Stimulated activated CD8-positive, alpha-beta memory T cell treated with anti-CD3 and anti-CD28 coated beads, Interleukin-7, amount 100 ng/mL, for 4 hours (primary cell): Measurements from ENCODE around the gene PIP5K1B.
A peak's percentile ranks its signal among the peaks of the same experiment; 100 is the strongest.
"Not testable (repeated sequence)": the region's sequence is repeated elsewhere in the genome, so short reads cannot be mapped to it uniquely, and the experiment has no call there.

ENCODE experiments used
- DNase-seq, 2 donors: peaks; one replicate each; pipeline ENCODE4 v3.0.0-alpha.2; 2020; ENCODE audit warnings: low read depth in 2 of 2

PIP5K1B gene, protein sequence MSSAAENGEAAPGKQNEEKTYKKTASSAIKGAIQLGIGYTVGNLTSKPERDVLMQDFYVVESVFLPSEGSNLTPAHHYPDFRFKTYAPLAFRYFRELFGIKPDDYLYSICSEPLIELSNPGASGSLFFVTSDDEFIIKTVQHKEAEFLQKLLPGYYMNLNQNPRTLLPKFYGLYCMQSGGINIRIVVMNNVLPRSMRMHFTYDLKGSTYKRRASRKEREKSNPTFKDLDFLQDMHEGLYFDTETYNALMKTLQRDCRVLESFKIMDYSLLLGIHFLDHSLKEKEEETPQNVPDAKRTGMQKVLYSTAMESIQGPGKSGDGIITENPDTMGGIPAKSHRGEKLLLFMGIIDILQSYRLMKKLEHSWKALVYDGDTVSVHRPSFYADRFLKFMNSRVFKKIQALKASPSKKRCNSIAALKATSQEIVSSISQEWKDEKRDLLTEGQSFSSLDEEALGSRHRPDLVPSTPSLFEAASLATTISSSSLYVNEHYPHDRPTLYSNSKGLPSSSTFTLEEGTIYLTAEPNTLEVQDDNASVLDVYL

GRCh38 chr9:68704814-68705530, at the start of gene PIP5K1B:
Gene PIP5K1B, plus strand, starts transcription at chr9:68705240. Its CDS starts 117,375 bp downstream, at chr9:68822615.
- peak in 1 of 2 donors; percentile 7 for DNase-seq

GRCh38 chr9:68664036-68664435, 41.0 kb upstream of the PIP5K1B start:
- DNase-seq: no peak

GRCh38 chr9:68668127-68668526, 36.9 kb upstream of the PIP5K1B start:
- no peak for DNase-seq

GRCh38 chr9:68669218-68669617, 35.8 kb upstream of the PIP5K1B start:
- DNase-seq: no peak

GRCh38 chr9:68672215-68672614, 32.8 kb upstream of the PIP5K1B start:
- no peak for DNase-seq

- no peak for DNase-seq
Observed at GRCh38 chr9:68672625-68673024, 32.4 kb upstream of the PIP5K1B start.

DNA sequence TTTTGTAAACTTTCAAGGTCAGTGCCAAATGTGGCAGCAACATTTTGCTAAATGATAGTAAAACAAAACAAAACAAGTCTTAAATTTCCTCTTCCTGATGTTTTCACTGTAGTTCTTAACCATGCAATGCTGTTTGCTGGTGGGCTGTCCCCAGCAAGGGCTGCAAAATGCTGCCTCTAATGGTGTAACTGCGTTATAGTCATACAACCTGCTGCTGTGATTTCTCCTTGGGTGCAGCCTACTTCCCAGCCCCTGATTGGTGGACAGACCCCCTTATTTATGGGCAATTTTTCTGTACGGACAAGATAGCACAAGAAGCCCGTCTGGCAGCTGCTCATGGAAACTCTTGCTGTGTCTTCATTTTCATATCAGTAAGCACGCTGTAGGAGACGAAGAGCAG, 26.6 kb upstream of the PIP5K1B start:
- no peak for DNase-seq

DNA sequence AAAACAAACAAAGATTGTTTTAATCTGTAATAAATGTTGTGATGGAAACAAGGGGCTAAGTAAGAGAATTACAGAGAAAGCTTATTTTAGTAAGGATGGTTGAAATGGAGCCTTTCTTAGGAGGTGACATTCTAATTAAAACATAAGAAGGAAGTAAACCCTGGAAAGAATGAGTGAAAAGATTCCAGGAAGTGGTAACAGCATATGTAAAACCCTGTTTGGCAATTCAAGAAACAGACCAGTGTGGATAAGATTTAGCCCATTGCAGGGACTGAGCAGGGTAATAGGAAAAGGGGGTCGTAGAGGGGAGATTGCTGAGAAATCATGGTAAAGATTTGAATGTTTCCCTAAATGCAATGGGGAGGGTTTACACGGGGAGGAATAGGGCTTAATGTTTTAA, 21.6 kb upstream of the PIP5K1B start:
- no peak for DNase-seq

GRCh38 chr9:68685213-68685612, 19.8 kb upstream of the PIP5K1B start:
- DNase-seq: no peak

DNA sequence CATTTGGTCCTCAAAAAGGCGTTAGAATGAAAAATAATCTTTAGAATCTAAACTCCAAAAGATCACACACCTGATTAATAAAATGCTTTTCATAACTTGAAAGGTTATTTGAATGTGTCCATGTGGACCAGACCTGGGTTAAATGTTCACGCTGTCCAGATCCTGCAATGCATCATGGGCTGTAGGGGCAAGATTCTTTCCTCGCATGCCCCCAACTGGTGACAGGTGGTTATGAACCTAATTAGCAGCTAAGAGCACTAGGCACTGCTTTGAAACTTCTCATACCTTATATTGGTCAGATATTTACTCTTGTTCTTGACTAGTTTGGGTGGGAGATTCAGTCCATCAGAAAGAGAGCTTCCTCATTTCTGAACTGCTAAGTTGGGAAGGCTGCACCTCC, 19.3 kb upstream of the PIP5K1B start:
- no peak for DNase-seq

DNA sequence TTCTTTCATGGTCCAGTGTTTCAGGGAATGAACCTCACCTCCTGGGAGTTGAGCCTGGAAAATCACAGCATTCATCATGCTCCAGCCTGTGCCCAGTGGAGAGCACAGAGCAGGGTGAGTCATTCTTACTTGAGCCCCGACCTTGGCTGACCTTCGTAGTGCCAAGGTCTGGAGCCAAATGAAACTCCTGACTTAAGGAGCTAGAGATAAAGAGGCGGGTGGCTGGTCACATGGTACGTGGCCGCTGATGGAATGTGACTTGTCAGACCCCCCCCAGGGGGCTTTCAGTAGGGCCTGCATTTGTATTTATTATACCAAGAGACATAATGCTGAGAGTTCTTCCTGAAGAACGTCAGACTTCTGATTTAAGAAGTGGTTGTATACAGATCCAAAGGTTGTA, 15.0 kb upstream of the PIP5K1B start:
- no peak for DNase-seq

- no peak for DNase-seq
Observed at GRCh38 chr9:68692519-68692918, 12.5 kb upstream of the PIP5K1B start.

DNA sequence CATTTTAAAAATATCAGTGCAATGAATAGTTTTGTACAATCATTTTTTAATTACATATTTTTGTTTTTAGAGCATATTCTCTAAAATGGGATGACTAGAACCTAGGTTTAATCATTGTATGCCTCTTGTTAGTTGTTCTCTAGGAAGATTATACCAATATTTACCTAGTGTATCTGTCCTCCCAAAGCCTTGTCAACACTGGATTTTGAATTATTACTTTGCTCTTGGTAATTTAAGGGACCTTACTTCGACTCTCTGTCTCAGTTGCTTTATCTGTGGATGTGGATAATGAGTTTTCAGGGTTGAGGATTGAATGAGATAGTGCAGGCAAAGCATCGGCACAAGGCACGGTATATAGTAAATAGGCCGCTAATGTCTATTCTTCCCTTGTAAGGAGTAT, 10.9 kb upstream of the PIP5K1B start:
- no peak for DNase-seq

DNA sequence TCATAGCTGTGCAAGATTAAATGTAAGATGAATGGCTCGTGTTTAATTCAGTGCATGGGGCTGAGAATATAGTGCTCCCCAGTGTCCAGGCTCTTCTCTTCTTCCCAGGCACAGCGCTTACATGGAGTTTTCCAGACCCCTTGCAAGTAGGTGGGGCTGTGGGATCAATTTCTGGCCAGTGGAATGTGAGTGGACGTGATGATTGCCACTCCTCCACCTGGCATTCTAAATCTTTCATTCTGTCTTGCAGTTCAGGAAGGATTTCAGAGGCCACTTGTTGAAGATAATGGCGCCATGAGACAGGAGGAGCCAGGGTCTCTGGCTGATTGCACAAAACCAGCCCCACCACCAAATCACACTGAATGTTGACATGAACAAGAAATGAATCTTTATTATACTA, 7.2 kb upstream of the PIP5K1B start:
- DNase-seq: no peak

DNA sequence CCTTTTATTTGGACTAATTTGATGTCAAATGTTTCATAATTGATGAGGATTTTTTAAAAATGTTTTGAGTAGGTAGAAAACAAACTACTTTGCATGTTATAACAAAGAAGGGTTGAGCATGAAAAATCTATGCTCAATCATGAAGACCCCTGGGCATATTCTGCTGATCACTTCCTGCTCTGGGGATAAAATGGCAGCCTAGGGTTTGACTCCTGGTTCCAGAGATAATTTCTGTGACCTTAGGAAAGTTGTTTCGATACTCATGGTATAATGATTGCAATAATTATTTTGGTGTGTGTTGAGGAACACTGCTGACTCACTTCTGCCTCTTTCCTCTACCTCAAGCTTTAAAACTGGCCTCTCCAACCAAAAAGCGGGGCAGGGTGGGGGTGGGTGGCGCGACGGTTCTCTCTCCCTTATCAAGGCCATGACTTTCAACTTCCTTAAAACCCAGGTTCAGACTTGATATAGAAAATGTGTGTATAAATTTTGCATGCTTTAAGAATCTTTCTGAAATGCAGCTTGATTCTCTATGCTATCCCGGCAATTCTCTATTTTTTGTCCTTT, 6.0 kb upstream of the PIP5K1B start:
- DNase-seq: no peak

DNA sequence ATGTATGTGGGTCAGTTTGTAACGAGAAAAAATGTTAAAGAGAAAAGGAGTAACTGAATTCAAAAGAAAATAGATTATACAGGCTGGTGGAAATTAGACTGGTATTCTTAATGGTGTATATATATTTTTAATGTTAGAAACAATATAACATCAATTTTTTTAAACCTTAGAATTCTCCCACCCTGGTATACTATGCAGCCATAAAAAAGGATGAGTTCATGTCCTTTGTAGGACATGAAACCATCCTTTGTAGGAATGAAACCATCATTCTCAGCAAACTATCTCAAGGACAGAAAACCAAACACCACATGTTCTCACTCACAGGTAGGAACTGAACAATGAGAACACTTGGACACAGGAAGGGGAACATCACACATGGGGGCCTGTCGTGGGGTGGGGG, 5.4 kb upstream of the PIP5K1B start:
- DNase-seq: not testable (repeated sequence)

- no peak for DNase-seq
Observed at GRCh38 chr9:68702493-68702892, 2.5 kb upstream of the PIP5K1B start.

DNA sequence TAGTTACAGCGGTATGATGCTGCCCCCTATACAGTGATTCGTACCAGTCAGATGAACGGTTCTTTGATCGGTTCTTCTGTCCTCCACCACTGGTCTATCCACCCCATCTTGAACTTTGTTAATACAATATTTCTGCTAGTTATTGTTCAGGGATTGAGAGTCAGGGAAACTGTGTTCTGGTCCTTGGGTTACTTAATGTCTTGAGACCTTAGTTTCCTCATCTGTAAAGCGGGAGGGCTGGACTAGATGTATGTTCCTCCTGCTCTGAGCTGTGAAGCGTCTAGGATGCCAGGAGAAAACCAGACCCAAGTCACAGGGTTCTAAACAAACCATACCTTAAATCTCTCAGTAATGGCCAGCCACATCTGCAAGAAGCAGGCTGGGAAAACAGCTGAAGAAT, 1.4 kb upstream of the PIP5K1B start:
- no peak for DNase-seq

- DNase-seq: no peak
Observed at GRCh38 chr9:68704498-68704813, 584 bp upstream of the PIP5K1B start.

GRCh38 chr9:68705531-68706362, 707 bp downstream of the PIP5K1B start:
- DNase-seq: no peak

- no peak for DNase-seq
Observed at GRCh38 chr9:68706363-68707201, 1.5 kb downstream of the PIP5K1B start.
